ENCODE results near the gene HNRNPM. TPM values are rescaled to one million over a fixed set of nuclear protein-coding genes. Genes with fewer than 3 reads are reported as not detected.

HNRNPM gene
- total RNA-seq, 1 experiment from 2014 or later, result 468 TPM

GRCh38 chr19:8451885-8452284 is 7.1 kb downstream of the HNRNPM start:
- Histone ChIP-seq H2BK120ac (ENCODE audit: low read depth, low read length, poor library complexity, severe bottlenecking) (no peak overlapping the region), H4K20me1 (ENCODE audit: control insufficient read depth, insufficient read depth, insufficient read length) (peaks cover 4% of the 10 kb centered on the region), H3K79me2 (ENCODE audit: insufficient read depth, low read length) (peaks cover 91% of the 10 kb centered on the region), H3K14ac (ENCODE audit: insufficient read depth, low read length) (no peak overlapping the region), H3K18ac (ENCODE audit: insufficient read length, low read depth, low read length) (no peak overlapping the region), H3K23ac (ENCODE audit: insufficient read length, low read depth, low read length) (no peak overlapping the region), H3K79me1 (ENCODE audit: insufficient read depth, low read depth, low read length, poor library complexity, severe bottlenecking) (no peaks in the 10 kb centered on the region), H2AK5ac (ENCODE audit: insufficient read length, low read length) (no peak overlapping the region), H3K27ac (ENCODE audit: insufficient read length, low read depth, low read length) (no peak overlapping the region), H2BK20ac (ENCODE audit: low read depth, low read length, poor library complexity, severe bottlenecking) (no peak overlapping the region), H4K91ac (ENCODE audit: insufficient read length, low read depth, low read length) (no peak overlapping the region), H3K56ac (ENCODE audit: insufficient read length, low read depth, low read length) (no peak overlapping the region), H3K4ac (ENCODE audit: low read depth, low read length) (no peak overlapping the region), H2BK15ac (ENCODE audit: low read depth, low read length) (no peak overlapping the region), H3K9me3 (ENCODE audit: control insufficient read depth, low read depth, low read length) (no peaks in the 10 kb centered on the region), H2BK12ac (ENCODE audit: insufficient read length, low read depth, low read length) (no peak overlapping the region), H4K8ac (replicated peaks; ENCODE audit: insufficient read length, low read depth, low read length) (no peak overlapping the region), H3T11ph (ENCODE audit: low read length) (no peak overlapping the region), H3K27me3 (ENCODE audit: insufficient read depth, low read length) (no peaks in the 10 kb centered on the region), H2AFZ (ENCODE audit: low read length) (no peak overlapping the region), H3K4me2 (ENCODE audit: insufficient read depth, insufficient read length, low read length) (no peak overlapping the region), H4K5ac (ENCODE audit: insufficient read length, low read depth, low read length) (no peak overlapping the region), H3K9ac (ENCODE audit: extremely low read depth, insufficient read length, low read length) (no peak overlapping the region), H3K23me2 (ENCODE audit: insufficient read length, low read depth, low read length, poor library complexity, severe bottlenecking) (no peaks in the 10 kb centered on the region), H2BK5ac (ENCODE audit: insufficient read length, low read length) (no peak overlapping the region), H3K4me1 (ENCODE audit: insufficient read depth, low read length) (peaks cover 10% of the 10 kb centered on the region)
- no peak for DNase-seq
- H3K27ac Mint-ChIP-seq, result peak overlapping the region in 1 of 3 experiments; percentile 75; a peak in 2 of 7 replicates
- H3K4me3 Mint-ChIP-seq, result no peak overlapping the region; a peak in 1 of 5 replicates
- no peaks in the 10 kb centered on the region for H3K9me3 Mint-ChIP-seq
- H3K4me1 Mint-ChIP-seq, result peaks cover 74 to 82% of the 10 kb centered on the region in 2 experiments
- H3K27me3 Mint-ChIP-seq (ENCODE audit: low read depth), result no peaks in the 10 kb centered on the region
- WGBS (ENCODE audit: extremely low coverage, insufficient read length, low lambda C conversion rate), result no CpG with 5 or more reads among the region's 3 CpGs
- H3K36me3 Mint-ChIP-seq (ENCODE audit: insufficient read depth in 1 of 3, low read depth in 3 of 3), result peaks cover 35 to 71% (median 58%) of the 10 kb centered on the region in 3 experiments
- TF ChIP-seq, protein P1, sequence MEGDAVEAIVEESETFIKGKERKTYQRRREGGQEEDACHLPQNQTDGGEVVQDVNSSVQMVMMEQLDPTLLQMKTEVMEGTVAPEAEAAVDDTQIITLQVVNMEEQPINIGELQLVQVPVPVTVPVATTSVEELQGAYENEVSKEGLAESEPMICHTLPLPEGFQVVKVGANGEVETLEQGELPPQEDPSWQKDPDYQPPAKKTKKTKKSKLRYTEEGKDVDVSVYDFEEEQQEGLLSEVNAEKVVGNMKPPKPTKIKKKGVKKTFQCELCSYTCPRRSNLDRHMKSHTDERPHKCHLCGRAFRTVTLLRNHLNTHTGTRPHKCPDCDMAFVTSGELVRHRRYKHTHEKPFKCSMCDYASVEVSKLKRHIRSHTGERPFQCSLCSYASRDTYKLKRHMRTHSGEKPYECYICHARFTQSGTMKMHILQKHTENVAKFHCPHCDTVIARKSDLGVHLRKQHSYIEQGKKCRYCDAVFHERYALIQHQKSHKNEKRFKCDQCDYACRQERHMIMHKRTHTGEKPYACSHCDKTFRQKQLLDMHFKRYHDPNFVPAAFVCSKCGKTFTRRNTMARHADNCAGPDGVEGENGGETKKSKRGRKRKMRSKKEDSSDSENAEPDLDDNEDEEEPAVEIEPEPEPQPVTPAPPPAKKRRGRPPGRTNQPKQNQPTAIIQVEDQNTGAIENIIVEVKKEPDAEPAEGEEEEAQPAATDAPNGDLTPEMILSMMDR (conservative IDR thresholded peaks at IDR 0.05), result no peak

Data from H9 (cell line).